ENCODE data around the gene WASHC1. TPM values are rescaled to one million over a fixed set of nuclear protein-coding genes. Genes with fewer than 3 reads are reported as not detected.
"Not testable (repeated sequence)": the region's sequence is repeated elsewhere in the genome, so short reads cannot be mapped to it uniquely, and the experiment has no call there.

WASHC1 gene, protein sequence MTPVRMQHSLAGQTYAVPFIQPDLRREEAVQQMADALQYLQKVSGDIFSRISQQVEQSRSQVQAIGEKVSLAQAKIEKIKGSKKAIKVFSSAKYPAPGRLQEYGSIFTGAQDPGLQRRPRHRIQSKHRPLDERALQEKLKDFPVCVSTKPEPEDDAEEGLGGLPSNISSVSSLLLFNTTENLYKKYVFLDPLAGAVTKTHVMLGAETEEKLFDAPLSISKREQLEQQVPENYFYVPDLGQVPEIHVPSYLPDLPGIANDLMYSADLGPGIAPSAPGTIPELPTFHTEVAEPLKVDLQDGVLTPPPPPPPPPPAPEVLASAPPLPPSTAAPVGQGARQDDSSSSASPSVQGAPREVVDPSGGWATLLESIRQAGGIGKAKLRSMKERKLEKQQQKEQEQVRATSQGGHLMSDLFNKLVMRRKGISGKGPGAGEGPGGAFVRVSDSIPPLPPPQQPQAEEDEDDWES
- 15.0 and 15.5 TPM in 2 replicates for total RNA-seq
- long read RNA-seq, partial matches to known transcripts, result 1 of 3 reads
- long read RNA-seq, other reads (novel, unspliced or antisense), result 2 of 3 reads

DNA sequence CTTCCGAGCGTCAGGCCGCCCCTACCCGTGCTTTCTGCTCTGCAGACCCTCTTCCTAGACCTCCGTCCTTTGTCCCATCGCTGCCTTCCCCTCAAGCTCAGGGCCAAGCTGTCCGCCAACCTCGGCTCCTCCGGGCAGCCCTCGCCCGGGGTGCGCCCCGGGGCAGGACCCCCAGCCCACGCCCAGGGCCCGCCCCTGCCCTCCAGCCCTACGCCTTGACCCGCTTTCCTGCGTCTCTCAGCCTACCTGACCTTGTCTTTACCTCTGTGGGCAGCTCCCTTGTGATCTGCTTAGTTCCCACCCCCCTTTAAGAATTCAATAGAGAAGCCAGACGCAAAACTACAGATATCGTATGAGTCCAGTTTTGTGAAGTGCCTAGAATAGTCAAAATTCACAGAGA, at the start of gene WASHC1:
WASHC1 (minus strand) TSS at position 101 of the 400 bp plus-strand sequence. CDS start 4,457 bp downstream, outside the sequence.
- DNase-seq (ENCODE audit: extremely low spot score, unreplicated experiment); H3K4me1 Mint-ChIP-seq (ENCODE audit: unreplicated experiment); H3K27me3 Mint-ChIP-seq (ENCODE audit: unreplicated experiment); H3K27ac Mint-ChIP-seq (ENCODE audit: unreplicated experiment); H3K36me3 Mint-ChIP-seq (ENCODE audit: unreplicated experiment); H3K4me3 Mint-ChIP-seq (ENCODE audit: unreplicated experiment); H3K9me3 Mint-ChIP-seq (ENCODE audit: unreplicated experiment): not testable (repeated sequence)

DNA sequence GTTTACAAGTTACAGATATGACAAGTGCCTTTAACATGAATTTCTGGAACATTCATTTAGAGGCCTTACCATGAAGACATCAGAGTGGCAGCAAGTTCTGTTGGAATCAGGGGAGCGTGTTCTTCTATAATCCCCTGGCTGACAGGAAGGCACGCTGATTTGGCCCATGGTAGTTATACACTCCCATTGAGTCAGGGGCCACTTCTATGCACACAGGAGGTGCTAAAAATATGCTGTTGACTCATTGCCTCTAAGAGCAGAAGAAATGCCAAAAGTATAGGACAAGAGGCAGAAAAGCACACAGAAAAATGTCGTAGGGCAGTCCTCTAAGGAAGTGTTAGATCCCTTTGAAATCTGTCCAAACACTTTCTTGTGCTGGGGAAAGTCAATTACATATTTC, 49.1 kb upstream of the WASHC1 start:
- H3K27ac Mint-ChIP-seq (ENCODE audit: unreplicated experiment); DNase-seq (ENCODE audit: extremely low spot score, unreplicated experiment); H3K36me3 Mint-ChIP-seq (ENCODE audit: unreplicated experiment); H3K9me3 Mint-ChIP-seq (ENCODE audit: unreplicated experiment); H3K4me3 Mint-ChIP-seq (ENCODE audit: unreplicated experiment); H3K4me1 Mint-ChIP-seq (ENCODE audit: unreplicated experiment): not testable (repeated sequence)
- peaks cover 16% of the 10 kb centered on the region for H3K27me3 Mint-ChIP-seq (ENCODE audit: unreplicated experiment)

DNA sequence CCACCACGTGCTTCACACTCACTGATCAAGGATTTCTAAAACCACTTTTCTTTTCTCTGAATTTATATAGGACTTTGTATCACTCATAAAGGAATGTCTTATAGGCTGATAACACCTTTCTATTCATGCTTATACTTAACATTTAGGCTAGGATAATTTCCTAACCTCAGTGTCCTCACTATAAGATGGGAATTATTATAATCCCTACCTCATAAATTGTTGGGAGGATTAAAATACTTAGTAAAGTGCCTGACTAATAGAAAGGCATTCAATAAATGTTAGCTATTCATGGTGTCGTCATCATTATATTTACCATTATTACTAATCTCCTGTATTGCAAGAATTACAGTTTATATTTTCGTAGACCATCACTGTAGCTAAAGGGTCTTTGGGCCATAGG, 47.1 kb upstream of the WASHC1 start:
- H3K36me3 Mint-ChIP-seq (ENCODE audit: unreplicated experiment); H3K4me1 Mint-ChIP-seq (ENCODE audit: unreplicated experiment); H3K4me3 Mint-ChIP-seq (ENCODE audit: unreplicated experiment); DNase-seq (ENCODE audit: extremely low spot score, unreplicated experiment); H3K9me3 Mint-ChIP-seq (ENCODE audit: unreplicated experiment); H3K27ac Mint-ChIP-seq (ENCODE audit: unreplicated experiment): not testable (repeated sequence)
- H3K27me3 Mint-ChIP-seq (ENCODE audit: unreplicated experiment), result peaks cover 16% of the 10 kb centered on the region

DNA sequence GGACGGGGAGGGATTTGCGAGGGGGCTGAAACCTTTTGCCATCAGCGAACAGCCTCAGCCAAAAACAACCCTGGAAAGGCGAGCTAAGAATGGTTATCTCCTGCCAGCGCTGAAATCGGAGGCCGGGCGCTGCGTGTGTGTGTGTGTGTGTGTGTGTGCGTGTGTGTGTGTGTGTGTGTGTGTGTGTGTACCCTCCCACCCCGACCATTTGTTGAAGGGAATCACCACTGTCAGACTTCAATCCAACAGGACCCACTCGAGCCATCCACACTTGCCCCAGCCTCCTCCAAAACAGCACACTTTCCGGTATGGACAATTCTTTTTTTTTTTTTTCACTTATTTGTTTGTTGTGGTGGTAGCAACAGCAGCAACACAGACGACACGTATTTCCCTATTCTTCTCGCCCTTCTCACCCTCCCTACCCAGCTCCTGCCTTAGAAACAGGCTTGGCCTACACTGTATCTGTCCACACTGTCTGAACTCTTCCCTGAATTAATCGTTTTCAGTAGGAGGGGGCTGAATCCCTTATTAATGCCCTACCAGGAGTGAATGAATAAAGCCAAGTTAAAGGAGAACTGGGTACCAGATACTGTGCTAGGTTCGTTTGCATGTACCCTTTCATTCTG, 44.8 kb upstream of the WASHC1 start:
- not testable (repeated sequence) for H3K4me1 Mint-ChIP-seq (ENCODE audit: unreplicated experiment); H3K27ac Mint-ChIP-seq (ENCODE audit: unreplicated experiment); H3K9me3 Mint-ChIP-seq (ENCODE audit: unreplicated experiment); H3K36me3 Mint-ChIP-seq (ENCODE audit: unreplicated experiment); DNase-seq (ENCODE audit: extremely low spot score, unreplicated experiment)
- H3K27me3 Mint-ChIP-seq (ENCODE audit: unreplicated experiment), result peaks cover 12% of the 10 kb centered on the region
- H3K4me3 Mint-ChIP-seq (ENCODE audit: unreplicated experiment), result peak overlapping the region; percentile 65

DNA sequence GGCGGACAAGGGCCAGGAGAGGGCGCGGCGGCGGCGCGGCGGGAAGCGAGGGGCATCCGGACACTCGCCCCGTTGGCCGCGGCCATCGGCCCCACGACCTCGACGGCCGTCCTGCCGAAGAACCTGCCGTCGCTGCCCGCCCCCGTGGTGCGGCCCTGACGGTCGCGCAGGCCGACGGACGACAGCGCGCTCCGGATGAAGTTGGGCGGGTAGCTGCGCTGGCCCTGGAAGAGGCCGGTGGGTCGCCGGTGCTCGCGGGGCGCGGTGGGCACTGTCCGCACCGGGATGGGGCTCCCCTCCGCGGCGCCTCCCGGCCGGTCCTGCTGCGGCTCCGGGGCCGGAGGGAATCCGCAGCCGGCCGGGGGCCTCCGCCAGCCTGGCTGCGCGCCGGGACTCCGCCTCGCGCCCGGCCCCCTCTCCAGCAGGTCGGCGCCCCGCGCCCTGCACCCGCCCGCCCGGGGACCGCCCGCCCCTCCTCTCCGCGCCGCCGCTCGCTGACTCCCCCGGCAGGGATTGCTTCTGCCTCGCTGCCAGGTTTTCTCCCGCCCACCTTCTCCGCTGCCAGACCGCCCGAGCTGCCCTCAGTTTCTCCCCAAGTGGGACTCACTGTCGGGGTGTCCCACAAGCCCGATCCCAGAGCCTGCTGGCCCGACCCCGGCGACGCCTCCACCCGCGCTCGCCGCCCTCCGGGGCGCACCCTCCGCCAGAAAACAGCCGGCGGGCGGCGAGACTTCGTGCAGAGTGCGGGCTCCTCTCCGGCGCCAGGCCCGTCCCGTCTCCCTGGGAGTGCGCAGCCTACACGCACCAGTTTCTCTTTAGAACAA, 44.0 kb upstream of the WASHC1 start:
- H3K36me3 Mint-ChIP-seq (ENCODE audit: unreplicated experiment); H3K27ac Mint-ChIP-seq (ENCODE audit: unreplicated experiment); H3K4me1 Mint-ChIP-seq (ENCODE audit: unreplicated experiment); DNase-seq (ENCODE audit: extremely low spot score, unreplicated experiment); H3K9me3 Mint-ChIP-seq (ENCODE audit: unreplicated experiment): not testable (repeated sequence)
- Mint-ChIP-seq H3K4me3 (ENCODE audit: unreplicated experiment) (peak overlapping the region; percentile 65), H3K27me3 (ENCODE audit: unreplicated experiment) (peaks cover 12% of the 10 kb centered on the region)

DNA sequence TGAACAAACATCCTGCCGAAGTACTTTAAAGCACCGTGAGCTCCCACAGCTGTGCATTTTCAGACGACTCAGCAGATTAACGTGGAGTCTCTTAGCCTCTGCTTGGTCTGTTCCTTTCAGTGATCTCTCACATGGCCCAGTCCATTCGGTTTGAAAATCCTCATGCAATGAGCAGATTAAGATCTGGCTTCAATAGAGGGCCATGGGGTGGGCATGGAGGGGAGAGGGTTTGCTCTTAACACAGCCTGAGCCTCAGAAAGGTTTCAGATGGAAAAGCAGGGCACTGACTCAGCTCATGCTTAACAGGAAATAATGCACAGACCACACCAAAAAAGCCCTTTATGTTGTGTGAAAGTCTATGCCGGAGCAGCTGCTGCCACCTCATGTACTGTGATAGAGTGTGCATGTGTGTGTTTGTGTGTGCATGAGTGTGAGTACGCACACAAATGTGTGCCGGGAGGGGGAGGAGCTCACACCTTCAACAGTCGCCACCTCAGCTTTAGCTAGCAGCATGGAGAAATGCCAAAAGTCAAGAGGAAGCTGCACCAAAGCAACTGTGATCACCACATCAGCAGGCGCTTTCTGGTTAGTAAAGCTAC, 33.9 kb upstream of the WASHC1 start:
- H3K9me3 Mint-ChIP-seq (ENCODE audit: unreplicated experiment); H3K36me3 Mint-ChIP-seq (ENCODE audit: unreplicated experiment); H3K27me3 Mint-ChIP-seq (ENCODE audit: unreplicated experiment); H3K4me1 Mint-ChIP-seq (ENCODE audit: unreplicated experiment); H3K4me3 Mint-ChIP-seq (ENCODE audit: unreplicated experiment); H3K27ac Mint-ChIP-seq (ENCODE audit: unreplicated experiment); DNase-seq (ENCODE audit: extremely low spot score, unreplicated experiment): not testable (repeated sequence)

DNA sequence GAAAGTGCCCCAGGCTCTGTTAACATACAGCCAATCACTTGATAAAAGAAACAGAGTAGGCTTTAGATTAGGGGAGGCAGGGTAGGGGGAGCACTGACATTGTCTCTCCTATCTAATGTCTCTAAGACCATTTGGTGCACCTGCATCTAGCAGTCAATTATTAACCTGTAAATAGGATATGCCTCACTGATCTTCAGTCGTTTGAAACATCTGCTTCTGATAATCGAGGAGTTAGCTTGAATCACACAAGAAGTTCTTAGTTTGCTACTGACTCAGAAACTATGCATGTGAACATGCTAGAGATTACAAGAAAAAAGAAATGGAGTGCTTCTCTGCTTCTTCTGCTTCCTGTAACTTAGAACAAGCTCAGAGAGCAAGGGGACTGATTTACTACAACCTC, 23.4 kb upstream of the WASHC1 start:
- not testable (repeated sequence) for H3K4me1 Mint-ChIP-seq (ENCODE audit: unreplicated experiment); DNase-seq (ENCODE audit: extremely low spot score, unreplicated experiment); H3K27me3 Mint-ChIP-seq (ENCODE audit: unreplicated experiment); H3K4me3 Mint-ChIP-seq (ENCODE audit: unreplicated experiment); H3K9me3 Mint-ChIP-seq (ENCODE audit: unreplicated experiment); H3K36me3 Mint-ChIP-seq (ENCODE audit: unreplicated experiment); H3K27ac Mint-ChIP-seq (ENCODE audit: unreplicated experiment)

DNA sequence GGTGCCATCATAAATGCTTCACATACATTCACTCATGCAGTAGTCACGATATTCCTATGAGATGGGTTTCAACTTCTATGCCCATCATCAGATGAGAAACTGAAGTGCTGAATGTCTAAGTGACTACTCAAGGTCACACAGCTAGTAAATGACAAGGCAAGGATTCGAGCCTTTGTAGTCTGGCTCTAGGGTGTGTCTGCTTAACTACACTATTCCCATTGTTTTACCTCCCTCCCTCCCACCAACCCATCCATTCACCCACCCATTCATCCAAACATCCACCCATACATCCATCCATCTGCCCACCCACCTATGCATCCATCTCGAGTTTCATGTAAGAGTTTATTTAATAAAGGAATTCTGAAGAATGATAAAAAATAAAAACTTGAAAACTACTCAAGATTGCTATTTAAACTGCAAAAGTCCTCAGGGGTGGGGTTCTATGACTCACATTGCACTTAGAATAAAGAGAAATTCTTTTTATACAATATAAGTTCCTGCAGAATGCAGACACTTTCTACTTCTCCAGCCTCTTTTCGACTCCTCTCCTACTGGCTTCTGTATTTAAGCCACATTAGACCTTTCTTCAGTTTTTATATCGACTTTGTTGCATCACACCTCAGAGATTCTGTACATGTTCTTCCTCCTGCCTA, 19.1 kb upstream of the WASHC1 start:
- not testable (repeated sequence) for H3K27ac Mint-ChIP-seq (ENCODE audit: unreplicated experiment); H3K9me3 Mint-ChIP-seq (ENCODE audit: unreplicated experiment); H3K4me1 Mint-ChIP-seq (ENCODE audit: unreplicated experiment); DNase-seq (ENCODE audit: extremely low spot score, unreplicated experiment); H3K36me3 Mint-ChIP-seq (ENCODE audit: unreplicated experiment); H3K4me3 Mint-ChIP-seq (ENCODE audit: unreplicated experiment)
- H3K27me3 Mint-ChIP-seq (ENCODE audit: unreplicated experiment), result peaks cover 13% of the 10 kb centered on the region

DNA sequence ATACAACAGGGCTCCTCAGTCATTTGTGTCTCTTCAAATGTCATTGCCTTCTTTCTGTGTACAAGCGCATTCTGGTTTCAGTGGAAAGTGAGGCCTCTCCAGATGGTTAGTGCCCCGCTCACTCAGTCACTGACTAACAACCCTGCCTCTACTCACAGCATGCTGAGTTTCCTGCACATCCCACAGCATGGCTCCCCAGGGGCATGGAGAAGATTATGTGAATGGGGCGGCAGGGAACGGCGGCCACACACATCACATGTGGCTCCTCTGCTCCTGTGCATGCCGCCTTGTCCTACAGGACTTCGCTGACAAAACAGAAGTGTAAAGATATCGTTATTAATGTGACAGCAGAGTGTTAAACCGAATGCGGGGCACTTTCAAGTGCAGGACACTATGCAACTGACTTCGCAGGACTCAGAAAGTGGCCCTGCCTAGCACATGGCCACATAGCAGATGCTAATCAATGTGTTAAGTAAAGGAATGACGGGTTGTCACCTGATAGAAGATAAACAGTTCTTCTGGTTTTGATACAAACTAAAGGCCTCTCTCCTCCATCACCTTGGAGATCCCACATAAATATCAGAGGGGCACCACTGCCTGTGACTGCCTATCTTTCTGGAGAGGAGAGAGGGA, 17.5 kb upstream of the WASHC1 start:
- not testable (repeated sequence) for H3K4me3 Mint-ChIP-seq (ENCODE audit: unreplicated experiment); DNase-seq (ENCODE audit: extremely low spot score, unreplicated experiment); H3K4me1 Mint-ChIP-seq (ENCODE audit: unreplicated experiment); H3K27ac Mint-ChIP-seq (ENCODE audit: unreplicated experiment); H3K36me3 Mint-ChIP-seq (ENCODE audit: unreplicated experiment); H3K9me3 Mint-ChIP-seq (ENCODE audit: unreplicated experiment)
- peaks cover 20% of the 10 kb centered on the region for H3K27me3 Mint-ChIP-seq (ENCODE audit: unreplicated experiment)

DNA sequence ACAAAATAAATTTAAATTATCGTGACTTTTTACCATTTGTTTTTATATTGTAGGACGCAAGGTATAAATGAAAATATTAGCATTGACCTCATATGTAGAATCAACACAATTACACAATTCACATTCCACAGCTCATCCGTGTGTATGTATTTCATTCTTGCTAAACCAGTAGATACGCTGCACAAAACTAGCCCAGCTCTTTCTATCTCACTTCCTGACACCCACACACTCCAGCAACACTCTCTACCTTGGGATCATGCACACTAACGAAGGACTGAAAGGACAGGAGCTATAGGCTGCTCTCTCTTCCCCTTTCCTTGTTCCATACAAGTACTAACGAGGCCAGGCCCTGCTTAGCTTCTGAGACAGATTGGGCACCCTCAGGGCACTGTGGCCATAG, 16.9 kb upstream of the WASHC1 start:
- peaks cover 21% of the 10 kb centered on the region for H3K27me3 Mint-ChIP-seq (ENCODE audit: unreplicated experiment)
- H3K4me1 Mint-ChIP-seq (ENCODE audit: unreplicated experiment); H3K27ac Mint-ChIP-seq (ENCODE audit: unreplicated experiment); DNase-seq (ENCODE audit: extremely low spot score, unreplicated experiment); H3K36me3 Mint-ChIP-seq (ENCODE audit: unreplicated experiment); H3K4me3 Mint-ChIP-seq (ENCODE audit: unreplicated experiment); H3K9me3 Mint-ChIP-seq (ENCODE audit: unreplicated experiment): not testable (repeated sequence)

Data from osteocyte (in vitro differentiated cells).